ENCODE measurements around the gene MEAF6.
"Not testable (repeated sequence)": the region's sequence is repeated elsewhere in the genome, so short reads cannot be mapped to it uniquely, and the experiment has no call there.

MEAF6 gene

GRCh38 chr1:37514350-37515184 is at the start of gene MEAF6:
Gene MEAF6, minus strand, starts transcription at chr1:37514766. Its CDS starts 20 bp downstream, at chr1:37514746.
- peak; percentile 83 for DNase-seq

- DNase-seq: no peak
Measured at GRCh38 chr1:37562984-37563383, 48.4 kb upstream of the MEAF6 start.

- no peak for DNase-seq
Measured at GRCh38 chr1:37561133-37562132, 46.9 kb upstream of the MEAF6 start.

- DNase-seq: no peak
Measured at GRCh38 chr1:37560401-37561132, 46.0 kb upstream of the MEAF6 start.

GRCh38 chr1:37559957-37560379 is 45.4 kb upstream of the MEAF6 start:
- DNase-seq: not testable (repeated sequence)

- DNase-seq: no peak
Measured at GRCh38 chr1:37559080-37559479, 44.5 kb upstream of the MEAF6 start.

- no peak for DNase-seq
Measured at GRCh38 chr1:37558411-37558810, 43.8 kb upstream of the MEAF6 start.

- no peak for DNase-seq
Measured at GRCh38 chr1:37557402-37557801, 42.8 kb upstream of the MEAF6 start.

- peak; percentile 71 for DNase-seq
Measured at GRCh38 chr1:37556712-37557196, 42.2 kb upstream of the MEAF6 start, which contains the start of gene DNALI1. Gene DNALI1, plus strand, starts transcription at chr1:37556940. Its CDS starts 55 bp downstream, at chr1:37556995.

GRCh38 chr1:37553927-37554808 is 39.6 kb upstream of the MEAF6 start, which contains the start of gene SNIP1:
Gene SNIP1, minus strand, starts transcription at chr1:37554293. Its CDS starts 64 bp downstream, at chr1:37554229.
- peak; percentile 87 for DNase-seq

GRCh38 chr1:37553598-37553926 is 39.0 kb upstream of the MEAF6 start:
- DNase-seq: no peak

- no peak for DNase-seq
Measured at GRCh38 chr1:37549341-37549740, 34.8 kb upstream of the MEAF6 start.

- no peak for DNase-seq
Measured at GRCh38 chr1:37545019-37545418, 30.5 kb upstream of the MEAF6 start.

GRCh38 chr1:37544530-37544929 is 30.0 kb upstream of the MEAF6 start:
- no peak for DNase-seq

- no peak for DNase-seq
Measured at GRCh38 chr1:37540036-37540785, 25.6 kb upstream of the MEAF6 start.

GRCh38 chr1:37539154-37539553 is 24.6 kb upstream of the MEAF6 start:
- DNase-seq: not testable (repeated sequence)

GRCh38 chr1:37537378-37537777 is 22.8 kb upstream of the MEAF6 start:
- no peak for DNase-seq

GRCh38 chr1:37533317-37534093 is 18.9 kb upstream of the MEAF6 start:
- DNase-seq: no peak

- DNase-seq: not testable (repeated sequence)
Measured at GRCh38 chr1:37532418-37533156, 18.0 kb upstream of the MEAF6 start.

Data from DMS79 (cell line).